NCI-H1694 (cell line): ENCODE data around the gene CPEB3.

Experiments
- DNase-seq: peaks from one replicate; lab custom pipeline; 2025; lab: John Stamatoyannopoulos, UW

The CPEB3 gene

GRCh38 chr10:92213049-92213448 lies 77.8 kb downstream of the CPEB3 start:
- DNase-seq = no peak

GRCh38 chr10:92208736-92209135 lies 82.1 kb downstream of the CPEB3 start:
- DNase-seq = no peak

- no peak for DNase-seq
Measured at GRCh38 chr10:92208157-92208720, 82.6 kb downstream of the CPEB3 start.

- no peak for DNase-seq
Measured at GRCh38 chr10:92207061-92207460, 83.8 kb downstream of the CPEB3 start.

- DNase-seq = peak; percentile 50
Measured at GRCh38 chr10:92203919-92204623, 86.8 kb downstream of the CPEB3 start.

- DNase-seq = no peak
Measured at GRCh38 chr10:92202536-92202935, 88.3 kb downstream of the CPEB3 start.

GRCh38 chr10:92200564-92200963 lies 90.3 kb downstream of the CPEB3 start:
- no peak for DNase-seq

- no peak for DNase-seq
Measured at GRCh38 chr10:92187101-92187500, 103.8 kb downstream of the CPEB3 start.

- no peak for DNase-seq
Measured at GRCh38 chr10:92184977-92185376, 105.9 kb downstream of the CPEB3 start.

- DNase-seq = no peak
Measured at GRCh38 chr10:92183199-92183598, 107.7 kb downstream of the CPEB3 start.

GRCh38 chr10:92181575-92181974 lies 109.3 kb downstream of the CPEB3 start:
- no peak for DNase-seq

GRCh38 chr10:92180399-92180798 lies 110.5 kb downstream of the CPEB3 start:
- no peak for DNase-seq

GRCh38 chr10:92177546-92177945 lies 113.3 kb downstream of the CPEB3 start:
- no peak for DNase-seq

GRCh38 chr10:92175164-92175563 lies 115.7 kb downstream of the CPEB3 start:
- no peak for DNase-seq

GRCh38 chr10:92173996-92174395 lies 116.9 kb downstream of the CPEB3 start:
- no peak for DNase-seq

- DNase-seq = no peak
Measured at GRCh38 chr10:92164036-92164696, 126.7 kb downstream of the CPEB3 start.

- no peak for DNase-seq
Measured at GRCh38 chr10:92162541-92162940, 128.3 kb downstream of the CPEB3 start.

GRCh38 chr10:92156874-92157773 lies 133.8 kb downstream of the CPEB3 start:
- no peak for DNase-seq

- DNase-seq = no peak
Measured at GRCh38 chr10:92150823-92151222, 140.1 kb downstream of the CPEB3 start.

GRCh38 chr10:92149261-92149660 lies 141.6 kb downstream of the CPEB3 start:
- no peak for DNase-seq

- no peak for DNase-seq
Measured at GRCh38 chr10:92146781-92147180, 144.1 kb downstream of the CPEB3 start.

- DNase-seq = no peak
Measured at GRCh38 chr10:92146107-92146506, 144.8 kb downstream of the CPEB3 start.
